SH-SY5Y (cell line): Measurements from ENCODE around the gene CRADD.

Experiments used
- GATA2 ChIP-seq: IDR thresholded peaks from 2 replicates; pipeline ENCODE4 v1.6.1; 2011; ENCODE audit warnings: mild to moderate bottlenecking, low read depth, low read length
- GATA3 ChIP-seq: IDR thresholded peaks from 2 replicates; pipeline ENCODE4 v1.6.1; 2011; ENCODE audit warnings: low read depth, mild to moderate bottlenecking, low read length, moderate library complexity

DNA sequence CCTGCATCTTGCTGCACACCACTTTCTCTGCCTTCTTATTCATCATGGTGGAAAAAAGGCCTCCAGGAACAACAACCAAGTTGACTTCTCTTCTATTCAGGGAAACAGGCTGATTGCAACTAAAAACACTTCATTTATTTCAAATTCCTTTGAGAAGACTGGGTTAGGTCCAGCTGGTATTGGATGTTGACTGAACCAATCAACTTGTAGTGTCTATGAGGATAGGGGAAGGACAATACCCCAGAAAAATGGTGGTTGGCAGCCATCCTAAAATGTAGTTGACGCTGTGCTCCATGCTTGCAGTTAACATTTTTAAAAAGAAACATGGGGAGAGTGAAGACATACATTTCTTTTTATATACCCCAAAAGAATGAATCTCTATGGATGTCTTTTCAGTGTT is 34.4 kb upstream of the CRADD start:
- TF ChIP-seq GATA2 (no peak), GATA3 (no peak)
